ENCODE data around the gene NFASC. TPM values are rescaled to one million over a fixed set of nuclear protein-coding genes. Genes with fewer than 3 reads are reported as not detected.

Gene NFASC
- total and polyA plus RNA-seq, 9 of the 15 experiments (the other 6 are each of a cell fraction or from before 2014, with no cell fraction given) = 0.03 to 0.16 (median 0.06) TPM; not detected in 6

- TF ChIP-seq MXI1 (IDR thresholded peaks at IDR 0.05; ENCODE audit: low read depth, low read length) (no peak), E2F8 (IDR thresholded peaks at IDR 0.05; ENCODE audit: low read depth, partially characterized antibody) (no peak), ZNF124 (CRISPR knock-in tag; IDR thresholded peaks at IDR 0.05) (no peak), POLR2H (tag; IDR thresholded peaks at IDR 0.05; ENCODE audit: low read depth) (no peak), TAF15 (IDR thresholded peaks at IDR 0.05; ENCODE audit: low read depth, low read length) (no peak), POLR2AphosphoS2 (IDR thresholded peaks at IDR 0.05; ENCODE audit: low read length) (no peak), ZSCAN29 (IDR thresholded peaks at IDR 0.05) (no peak), RBM15 (IDR thresholded peaks at IDR 0.05; ENCODE audit: insufficient read depth, low read length) (no peak), THAP12 (CRISPR knock-in tag; IDR thresholded peaks at IDR 0.05) (no peak), TEAD4 (IDR thresholded peaks at IDR 0.05; ENCODE audit: low read length) (peak; percentile 56; the same call in 1 of the 2 replicates), TEAD4 (CRISPR knock-in tag; IDR thresholded peaks at IDR 0.05; ENCODE audit: borderline replicate concordance) (no peak), ZNF217 (CRISPR knock-in tag; IDR thresholded peaks at IDR 0.05) (no peak), ZFP1 (CRISPR knock-in tag; IDR thresholded peaks at IDR 0.05) (no peak), U2AF1 (optimal IDR thresholded peaks at IDR 0.05; ENCODE audit: low read depth, low read length) (no peak), RAD21 (CRISPR knock-in tag; conservative IDR thresholded peaks at IDR 0.05 in 1 of 2, IDR thresholded peaks at IDR 0.05 in 1 of 2) (no peak), ZNF583 (CRISPR knock-in tag; IDR thresholded peaks at IDR 0.05) (no peak), FOSL1 (tag; conservative IDR thresholded peaks at IDR 0.05) (0 out of 2 replicates have a peak, but pooled peaks have one; percentile 22), ZNF717 (CRISPR knock-in tag; IDR thresholded peaks at IDR 0.05) (no peak), KAT8 (IDR thresholded peaks at IDR 0.05; ENCODE audit: low read depth) (no peak), HNRNPLL (IDR thresholded peaks at IDR 0.05; ENCODE audit: low read depth, low read length, poor library complexity, severe bottlenecking) (peak; percentile 85), ARNT (IDR thresholded peaks at IDR 0.05) (no peak), SMC3 (conservative IDR thresholded peaks at IDR 0.05; ENCODE audit: insufficient read depth, low read depth, low read length) (no peak), BRF1 (IDR thresholded peaks at IDR 0.05; ENCODE audit: borderline replicate concordance, extremely low read depth, insufficient read length) (no peak)
- TF ChIP-seq, protein P1, sequence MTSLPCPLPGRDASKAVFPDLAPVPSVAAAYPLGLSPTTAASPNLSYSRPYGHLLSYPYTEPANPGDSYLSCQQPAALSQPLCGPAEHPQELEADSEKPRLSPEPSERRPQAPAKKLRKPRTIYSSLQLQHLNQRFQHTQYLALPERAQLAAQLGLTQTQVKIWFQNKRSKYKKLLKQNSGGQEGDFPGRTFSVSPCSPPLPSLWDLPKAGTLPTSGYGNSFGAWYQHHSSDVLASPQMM (CRISPR knock-in tag; IDR thresholded peaks at IDR 0.05) = no peak
These were observed 89.9 kb downstream of the NFASC start (continued) for GRCh38 chr1:204960306-204961125.

All from K562 (cell line).